Mesothelial cell of epicardium (in vitro differentiated cells): ENCODE measurements around the gene TSNAX. TPM values are rescaled to one million over a fixed set of nuclear protein-coding genes. Genes with fewer than 3 reads are reported as not detected.

ENCODE experiments used
- DNase-seq, 2 experiments: peaks; one replicate each; pipeline ENCODE4 v3.0.0; 2021; ENCODE audit warnings: low spot score in 2 of 2; ENCODE audit not compliant: unreplicated experiment in 2 of 2
- H3K27ac Mint-ChIP-seq: 2 replicates; pipeline ENCODE4 v1.8.0; 2021; ENCODE audit warnings: mixed read lengths
- H3K27me3 Mint-ChIP-seq: 2 replicates; pipeline ENCODE4 v1.8.0; 2021; ENCODE audit warnings: low read depth, mixed read lengths
- H3K36me3 Mint-ChIP-seq: 2 replicates; pipeline ENCODE4 v1.8.0; 2021; ENCODE audit warnings: mixed read lengths
- H3K4me1 Mint-ChIP-seq: 2 replicates; pipeline ENCODE4 v1.8.0; 2021; ENCODE audit warnings: mixed read lengths
- H3K4me3 Mint-ChIP-seq: 2 replicates; pipeline ENCODE4 v1.8.0; 2021; ENCODE audit warnings: mild to moderate bottlenecking, moderate library complexity, mixed read lengths
- H3K9me3 Mint-ChIP-seq: 2 replicates; pipeline ENCODE4 v1.8.0; 2021; ENCODE audit warnings: mixed read lengths
- CTCF ChIP-seq: fragments of 200-600 bp; sonication (generic); IDR thresholded peaks from one replicate; pipeline ENCODE4 v1.5.0; 2021; ENCODE audit warnings: antibody characterized with exemption; ENCODE audit not compliant: unreplicated experiment
- total RNA-seq: library from RNA; stranded (reverse); gene quantifications from 3 replicates; pipeline ENCODE4 v1.2.1, GENCODE V29; 2021

TSNAX gene
- total RNA-seq, 1 donor from 2014 or later, result 31.2 TPM

GRCh38 chr1:231594749-231595148 is 66.3 kb downstream of the TSNAX start:
- no peak overlapping the region for H3K4me3 Mint-ChIP-seq
- TF ChIP-seq CTCF, result no peak
- H3K36me3 Mint-ChIP-seq, result no peaks in the 10 kb centered on the region
- DNase-seq, result no peak
- no peaks in the 10 kb centered on the region for H3K9me3 Mint-ChIP-seq
- peaks cover 16% of the 10 kb centered on the region for H3K4me1 Mint-ChIP-seq
- no peaks in the 10 kb centered on the region for H3K27me3 Mint-ChIP-seq
- H3K27ac Mint-ChIP-seq, result no peak overlapping the region

- H3K9me3 Mint-ChIP-seq, result no peaks in the 10 kb centered on the region
- peak overlapping the region; percentile 22 for H3K27ac Mint-ChIP-seq
- H3K4me1 Mint-ChIP-seq, result peaks cover 22% of the 10 kb centered on the region
- H3K4me3 Mint-ChIP-seq, result no peak overlapping the region
- no peak for TF ChIP-seq CTCF
- H3K27me3 Mint-ChIP-seq, result no peaks in the 10 kb centered on the region
- no peaks in the 10 kb centered on the region for H3K36me3 Mint-ChIP-seq
- DNase-seq, result no peak
Observed at GRCh38 chr1:231596337-231596791, 67.9 kb downstream of the TSNAX start.

GRCh38 chr1:231597971-231598370 is 69.5 kb downstream of the TSNAX start:
- DNase-seq, result no peak
- no peak overlapping the region for H3K4me3 Mint-ChIP-seq
- H3K4me1 Mint-ChIP-seq, result peaks cover 27% of the 10 kb centered on the region
- no peak overlapping the region for H3K27ac Mint-ChIP-seq
- H3K27me3 Mint-ChIP-seq, result no peaks in the 10 kb centered on the region
- TF ChIP-seq CTCF, result no peak
- H3K9me3 Mint-ChIP-seq, result no peaks in the 10 kb centered on the region
- H3K36me3 Mint-ChIP-seq, result no peaks in the 10 kb centered on the region

- TF ChIP-seq CTCF, result no peak
- H3K27me3 Mint-ChIP-seq, result no peaks in the 10 kb centered on the region
- no peak for DNase-seq
Observed at GRCh38 chr1:231600458-231600976, 72.0 kb downstream of the TSNAX start.

GRCh38 chr1:231601824-231602672 is 73.6 kb downstream of the TSNAX start:
- Mint-ChIP-seq H3K27me3 (no peaks in the 10 kb centered on the region), H3K27ac (no peak overlapping the region), H3K36me3 (no peaks in the 10 kb centered on the region), H3K4me1 (peaks cover 25% of the 10 kb centered on the region), H3K9me3 (no peaks in the 10 kb centered on the region), H3K4me3 (no peak overlapping the region)
- no peak for TF ChIP-seq CTCF
- DNase-seq, result no peak

More at GRCh38 chr1:231600458-231600976, 72.0 kb downstream of the TSNAX start:
- Mint-ChIP-seq H3K27ac (peak overlapping the region; percentile 6), H3K36me3 (no peaks in the 10 kb centered on the region), H3K4me3 (no peak overlapping the region), H3K9me3 (no peaks in the 10 kb centered on the region), H3K4me1 (peaks cover 33% of the 10 kb centered on the region)
